ENCODE data around the gene PFDN4.

GRCh38 chr20:54195483-54196472 lies 12.1 kb upstream of the PFDN4 start:
- no peak for TF ChIP-seq POLR2A (IDR thresholded peaks at IDR 0.05; ENCODE audit: low read depth, low read length)
- TF ChIP-seq POLR2AphosphoS5 (IDR thresholded peaks at IDR 0.05; ENCODE audit: low read depth, low read length), result no peak
